ENCODE data around the gene NMT2.

The NMT2 gene

DNA sequence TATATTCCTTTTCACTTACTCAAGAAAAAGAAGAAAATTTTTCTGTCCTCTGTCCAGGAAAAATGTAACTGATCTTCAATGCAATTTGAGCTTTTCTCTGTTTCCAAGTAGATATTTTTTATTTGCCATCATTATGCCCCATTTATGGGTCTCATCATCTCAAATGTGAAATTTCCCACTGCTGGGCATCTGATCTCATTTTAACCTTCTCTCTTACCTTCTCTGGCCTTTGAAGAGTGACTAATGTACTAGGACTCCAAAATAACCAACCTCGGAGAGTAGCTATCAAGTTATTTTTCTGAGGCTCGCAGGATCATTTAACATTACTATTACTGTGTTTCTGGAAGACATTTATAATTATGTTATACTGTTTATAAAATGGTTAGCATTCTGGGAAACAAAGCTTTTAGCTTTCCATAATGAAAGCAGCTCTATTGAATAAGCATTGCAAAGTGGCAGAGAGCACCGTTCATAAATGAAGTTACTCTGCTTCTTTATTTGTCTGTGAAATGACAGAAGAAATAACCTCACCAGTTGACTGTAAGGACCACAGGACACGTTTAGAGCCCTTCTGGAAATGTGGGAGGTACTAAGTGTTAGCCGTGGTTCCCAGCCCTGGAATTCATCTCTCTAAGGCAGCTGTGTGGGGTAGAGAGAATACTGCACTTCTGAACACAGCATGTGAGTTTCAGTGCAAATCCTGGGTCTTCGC is 33.3 kb upstream of the NMT2 start:
- 69 to 90% methylated on average over 3 of the region's 6 CpGs for WGBS, 2 experiments (ENCODE audit: insufficient coverage in 2 of 2)
- H3K27ac ChIP-seq (ENCODE audit: low read depth, low read length, severe bottlenecking): peak overlapping the region; percentile 80
- H3K4me3 ChIP-seq (ENCODE audit: extremely low read depth, insufficient read depth, low read length, poor library complexity, severe bottlenecking): no peak overlapping the region
- H3K36me3 ChIP-seq (ENCODE audit: control insufficient read depth, insufficient read depth, low read length): peaks cover 20% of the 10 kb centered on the region
- no peaks in the 10 kb centered on the region for H3K9me3 ChIP-seq (ENCODE audit: control insufficient read depth, low read length)
- H3K4me1 ChIP-seq (ENCODE audit: control insufficient read depth, insufficient read depth, low read length, poor library complexity, severe bottlenecking): peaks cover 37% of the 10 kb centered on the region

DNA sequence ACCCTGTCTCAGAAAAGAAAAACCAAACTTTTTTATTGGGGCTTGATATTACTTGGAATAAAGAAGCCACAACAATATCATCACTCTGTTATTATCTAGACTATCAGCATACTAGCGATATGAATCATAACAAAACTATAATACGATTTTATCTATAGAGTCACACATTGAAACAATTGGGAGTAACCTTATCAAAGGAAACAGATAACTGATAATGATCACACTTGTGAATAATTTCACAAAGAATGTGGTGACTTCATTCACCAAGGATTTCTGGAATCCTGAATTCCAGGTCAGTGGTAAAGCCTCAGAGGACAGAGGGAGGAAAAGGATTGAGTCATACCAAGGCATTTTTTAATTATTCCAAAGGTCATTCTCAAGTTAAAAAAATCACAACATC is 32.1 kb upstream of the NMT2 start:
- H3K36me3 ChIP-seq (ENCODE audit: control insufficient read depth, insufficient read depth, low read length): peaks cover 9% of the 10 kb centered on the region
- no CpG with 5 or more reads among the region's 2 CpGs for WGBS, 2 experiments (ENCODE audit: insufficient coverage in 2 of 2)
- no peaks in the 10 kb centered on the region for H3K9me3 ChIP-seq (ENCODE audit: control insufficient read depth, low read length)
- peaks cover 37% of the 10 kb centered on the region for H3K4me1 ChIP-seq (ENCODE audit: control insufficient read depth, insufficient read depth, low read length, poor library complexity, severe bottlenecking)
- no peak overlapping the region for H3K4me3 ChIP-seq (ENCODE audit: extremely low read depth, insufficient read depth, low read length, poor library complexity, severe bottlenecking)
- H3K27ac ChIP-seq (ENCODE audit: low read depth, low read length, severe bottlenecking): peak overlapping the region; percentile 88

DNA sequence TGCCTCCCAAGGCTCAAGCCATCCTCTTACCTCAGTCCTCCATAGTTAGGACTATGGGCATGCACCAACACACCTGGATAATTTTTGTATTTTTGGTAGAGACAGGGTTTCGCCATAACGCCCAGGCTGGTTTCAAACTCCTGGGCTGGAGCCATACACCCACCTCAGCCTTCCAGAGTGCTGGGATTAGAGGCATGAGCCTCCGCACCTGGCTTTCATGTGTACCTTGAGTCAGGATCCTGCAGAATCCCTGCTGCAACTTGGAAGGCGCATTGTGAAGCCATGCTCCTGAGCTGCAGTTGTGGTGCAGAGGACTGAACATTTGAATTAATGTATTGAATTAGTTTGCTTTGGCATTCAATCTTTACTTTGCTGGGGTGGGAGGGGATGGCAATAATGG is 29.4 kb upstream of the NMT2 start:
- Histone ChIP-seq H3K36me3 (ENCODE audit: control insufficient read depth, insufficient read depth, low read length) (no peaks in the 10 kb centered on the region), H3K4me1 (ENCODE audit: control insufficient read depth, insufficient read depth, low read length, poor library complexity, severe bottlenecking) (peaks cover 33% of the 10 kb centered on the region), H3K4me3 (ENCODE audit: extremely low read depth, insufficient read depth, low read length, poor library complexity, severe bottlenecking) (no peak overlapping the region), H3K27ac (ENCODE audit: low read depth, low read length, severe bottlenecking) (no peak overlapping the region), H3K9me3 (ENCODE audit: control insufficient read depth, low read length) (no peaks in the 10 kb centered on the region)
- 92 to 97% methylated on average over 3 of the region's 4 CpGs for WGBS, 2 experiments (ENCODE audit: insufficient coverage in 2 of 2)

DNA sequence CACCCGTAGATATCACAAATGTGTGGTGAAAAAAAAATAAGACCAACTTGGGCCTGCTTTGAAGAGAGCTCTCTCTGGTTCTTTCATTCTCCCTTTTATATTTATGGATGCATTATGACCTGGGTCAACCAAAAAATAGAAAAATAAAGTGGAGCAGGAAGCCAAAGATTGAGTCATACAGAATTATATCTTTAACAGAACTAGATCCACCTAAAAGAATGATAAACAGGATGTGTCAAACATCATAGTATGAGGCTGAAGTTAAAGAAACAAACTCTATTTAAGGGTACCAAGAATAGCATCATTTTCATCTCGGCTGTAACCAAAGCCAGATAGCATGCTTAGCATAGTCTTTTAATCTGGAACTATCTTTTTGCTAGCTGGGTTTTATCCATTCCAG is 28.8 kb upstream of the NMT2 start:
- Histone ChIP-seq H3K36me3 (ENCODE audit: control insufficient read depth, insufficient read depth, low read length) (no peaks in the 10 kb centered on the region), H3K9me3 (ENCODE audit: control insufficient read depth, low read length) (no peaks in the 10 kb centered on the region), H3K4me3 (ENCODE audit: extremely low read depth, insufficient read depth, low read length, poor library complexity, severe bottlenecking) (no peak overlapping the region), H3K27ac (ENCODE audit: low read depth, low read length, severe bottlenecking) (no peak overlapping the region), H3K4me1 (ENCODE audit: control insufficient read depth, insufficient read depth, low read length, poor library complexity, severe bottlenecking) (peaks cover 32% of the 10 kb centered on the region)
- 100% methylated on average over 1 of the region's 2 CpGs; no CpG with 5 or more reads in 1 of the 2 experiments for WGBS, 2 experiments (ENCODE audit: insufficient coverage in 2 of 2)

DNA sequence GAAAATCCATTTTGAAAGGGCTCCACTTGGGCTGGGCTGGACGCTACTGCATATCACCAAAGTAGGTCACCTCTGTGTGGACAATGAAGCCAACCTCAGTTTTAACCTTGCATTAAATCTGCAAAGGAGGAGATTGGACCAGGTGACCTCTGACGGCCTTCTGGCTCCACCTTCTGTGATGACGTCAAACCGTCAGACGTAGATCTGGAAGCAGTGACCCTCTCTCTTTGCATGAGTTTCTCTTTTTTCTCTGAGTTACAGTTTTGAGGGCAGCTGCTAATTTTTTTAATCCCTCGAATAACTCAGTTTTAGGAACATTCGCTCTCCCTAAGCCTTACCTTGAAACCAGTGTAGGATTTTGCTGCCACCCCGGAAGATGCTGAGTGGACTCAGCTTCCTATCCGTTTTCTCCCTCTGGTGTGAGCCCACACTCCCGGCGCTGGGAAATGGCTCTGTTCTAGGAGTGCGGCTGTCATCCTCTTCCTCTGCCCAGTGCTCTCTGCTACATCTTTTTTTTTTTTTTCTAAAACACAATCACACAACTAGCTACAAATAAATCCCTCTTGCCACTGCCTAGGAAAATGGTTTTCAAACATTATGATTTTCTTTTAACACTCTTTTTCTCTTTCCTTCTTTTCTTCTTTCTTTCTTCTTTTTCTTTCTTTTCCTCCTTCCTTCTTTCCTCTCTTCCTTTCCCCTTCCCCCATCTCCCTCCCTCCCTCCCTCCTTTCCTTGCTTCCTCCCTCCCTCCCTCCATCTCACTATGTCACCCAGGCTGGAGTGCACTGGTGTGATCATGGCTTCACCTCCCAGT is 27.7 kb upstream of the NMT2 start:
- WGBS, 2 experiments (ENCODE audit: insufficient coverage in 2 of 2): 82 to 98% methylated on average over 12 of the region's 12 CpGs
- Histone ChIP-seq H3K36me3 (ENCODE audit: control insufficient read depth, insufficient read depth, low read length) (no peaks in the 10 kb centered on the region), H3K4me3 (ENCODE audit: extremely low read depth, insufficient read depth, low read length, poor library complexity, severe bottlenecking) (no peak overlapping the region), H3K4me1 (ENCODE audit: control insufficient read depth, insufficient read depth, low read length, poor library complexity, severe bottlenecking) (peaks cover 23% of the 10 kb centered on the region), H3K9me3 (ENCODE audit: control insufficient read depth, low read length) (no peaks in the 10 kb centered on the region), H3K27ac (ENCODE audit: low read depth, low read length, severe bottlenecking) (no peak overlapping the region)

DNA sequence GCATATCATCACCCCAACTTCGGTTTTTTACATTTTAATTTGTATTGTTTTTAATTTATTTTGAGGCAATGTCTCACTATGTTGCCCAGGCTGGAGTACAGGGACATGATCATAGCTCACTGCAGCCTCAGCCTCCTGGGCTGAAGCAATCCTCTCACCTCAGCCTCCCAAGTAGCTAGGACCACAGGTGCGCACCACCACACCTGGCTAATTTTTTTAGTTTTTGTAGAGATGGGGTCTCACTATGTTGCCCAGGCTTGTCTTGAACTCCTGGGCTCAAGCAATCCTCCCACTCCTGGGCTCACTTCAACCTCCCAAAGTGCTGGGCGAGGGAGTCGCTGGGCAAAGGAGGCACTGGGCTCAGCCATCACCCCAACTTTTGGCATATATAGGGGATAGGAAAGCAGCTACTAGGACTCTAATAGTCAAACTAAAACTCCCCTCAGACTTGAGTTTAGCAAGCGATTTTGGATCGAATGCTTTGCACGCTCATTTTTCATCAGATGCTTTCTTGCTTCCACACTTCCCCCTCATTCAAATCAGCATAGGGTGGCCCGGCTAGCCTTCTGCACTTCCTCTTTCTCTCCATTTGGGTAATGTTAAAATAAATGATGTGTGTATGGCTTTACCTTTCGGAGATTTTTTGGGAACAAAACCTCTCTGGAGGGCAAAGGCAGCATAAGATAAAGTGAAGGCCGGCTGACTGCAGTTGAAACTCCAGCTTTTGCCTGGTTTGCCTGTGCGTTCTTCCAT is 20.8 kb upstream of the NMT2 start:
- Histone ChIP-seq H3K4me1 (ENCODE audit: control insufficient read depth, insufficient read depth, low read length, poor library complexity, severe bottlenecking) (no peaks in the 10 kb centered on the region), H3K9me3 (ENCODE audit: control insufficient read depth, low read length) (no peaks in the 10 kb centered on the region), H3K27ac (ENCODE audit: low read depth, low read length, severe bottlenecking) (no peak overlapping the region), H3K36me3 (ENCODE audit: control insufficient read depth, insufficient read depth, low read length) (no peaks in the 10 kb centered on the region), H3K4me3 (ENCODE audit: extremely low read depth, insufficient read depth, low read length, poor library complexity, severe bottlenecking) (no peak overlapping the region)
- WGBS, 2 experiments (ENCODE audit: insufficient coverage in 2 of 2): 88 to 93% methylated on average over 4 to 6 of the region's 11 CpGs

DNA sequence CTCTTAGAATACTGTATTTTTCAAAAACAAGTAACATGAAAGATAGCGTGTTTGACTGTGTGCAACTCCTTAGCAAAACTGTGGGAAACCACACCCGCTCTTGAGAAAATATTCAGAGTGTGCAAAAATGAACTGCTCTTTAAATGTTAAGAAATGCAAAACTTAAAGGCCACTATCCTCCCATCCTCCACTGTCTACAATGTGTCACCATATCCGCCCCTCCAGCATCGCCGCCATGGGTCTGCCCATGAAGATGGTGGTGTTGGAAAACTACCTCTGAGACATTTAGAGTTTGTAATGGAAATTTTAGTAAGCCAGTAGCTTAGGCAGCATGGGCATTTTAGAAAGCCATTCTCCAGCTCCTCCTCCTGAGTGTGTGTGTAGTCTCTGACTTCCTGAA is 20.1 kb upstream of the NMT2 start:
- no peaks in the 10 kb centered on the region for H3K36me3 ChIP-seq (ENCODE audit: control insufficient read depth, insufficient read depth, low read length)
- H3K9me3 ChIP-seq (ENCODE audit: control insufficient read depth, low read length): no peaks in the 10 kb centered on the region
- H3K4me3 ChIP-seq (ENCODE audit: extremely low read depth, insufficient read depth, low read length, poor library complexity, severe bottlenecking): no peak overlapping the region
- no peak overlapping the region for H3K27ac ChIP-seq (ENCODE audit: low read depth, low read length, severe bottlenecking)
- 100% methylated on average over 1 of the region's 5 CpGs for WGBS, 2 experiments (ENCODE audit: insufficient coverage in 2 of 2)
- no peaks in the 10 kb centered on the region for H3K4me1 ChIP-seq (ENCODE audit: control insufficient read depth, insufficient read depth, low read length, poor library complexity, severe bottlenecking)

DNA sequence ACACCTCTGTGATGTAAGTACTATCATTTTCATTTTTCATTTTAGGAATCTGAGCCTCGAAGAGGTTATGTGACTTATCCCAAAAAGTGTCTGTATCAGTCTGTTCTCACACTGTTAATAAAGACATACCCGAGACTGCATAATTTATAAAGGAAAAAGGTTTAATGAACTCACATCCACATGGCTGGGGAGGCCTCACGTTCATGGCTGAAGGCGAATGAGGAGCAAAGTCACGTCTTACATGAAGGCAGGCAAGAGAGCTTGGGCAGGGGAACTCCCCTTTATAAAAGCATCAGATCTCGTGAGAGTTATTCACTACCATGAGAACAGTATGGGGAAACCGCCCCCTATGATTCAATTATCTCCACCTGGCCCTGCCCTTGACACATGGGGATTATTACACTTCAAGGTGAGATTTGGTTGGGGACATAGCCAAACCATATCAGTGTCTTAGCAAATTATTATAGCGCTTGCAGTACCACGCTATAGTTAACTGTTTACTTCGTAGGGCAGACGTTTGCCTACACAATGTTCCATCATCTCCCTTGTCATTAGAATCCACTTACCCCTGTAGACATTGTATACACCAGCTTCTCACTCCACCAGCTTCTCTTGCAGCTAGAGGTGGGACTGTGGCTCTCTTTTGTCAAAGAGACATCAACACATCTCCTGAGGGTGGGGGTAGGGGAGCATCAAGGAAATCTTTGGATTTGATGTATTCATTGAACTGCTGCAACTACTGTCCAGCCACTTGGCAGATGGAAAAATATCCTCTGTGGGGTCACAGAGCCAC is 15.4 kb upstream of the NMT2 start:
- WGBS, 2 experiments (ENCODE audit: insufficient coverage in 2 of 2): 88 to 94% methylated on average over 7 to 9 of the region's 11 CpGs
- Histone ChIP-seq H3K4me3 (ENCODE audit: extremely low read depth, insufficient read depth, low read length, poor library complexity, severe bottlenecking) (no peak overlapping the region), H3K4me1 (ENCODE audit: control insufficient read depth, insufficient read depth, low read length, poor library complexity, severe bottlenecking) (no peaks in the 10 kb centered on the region)

DNA sequence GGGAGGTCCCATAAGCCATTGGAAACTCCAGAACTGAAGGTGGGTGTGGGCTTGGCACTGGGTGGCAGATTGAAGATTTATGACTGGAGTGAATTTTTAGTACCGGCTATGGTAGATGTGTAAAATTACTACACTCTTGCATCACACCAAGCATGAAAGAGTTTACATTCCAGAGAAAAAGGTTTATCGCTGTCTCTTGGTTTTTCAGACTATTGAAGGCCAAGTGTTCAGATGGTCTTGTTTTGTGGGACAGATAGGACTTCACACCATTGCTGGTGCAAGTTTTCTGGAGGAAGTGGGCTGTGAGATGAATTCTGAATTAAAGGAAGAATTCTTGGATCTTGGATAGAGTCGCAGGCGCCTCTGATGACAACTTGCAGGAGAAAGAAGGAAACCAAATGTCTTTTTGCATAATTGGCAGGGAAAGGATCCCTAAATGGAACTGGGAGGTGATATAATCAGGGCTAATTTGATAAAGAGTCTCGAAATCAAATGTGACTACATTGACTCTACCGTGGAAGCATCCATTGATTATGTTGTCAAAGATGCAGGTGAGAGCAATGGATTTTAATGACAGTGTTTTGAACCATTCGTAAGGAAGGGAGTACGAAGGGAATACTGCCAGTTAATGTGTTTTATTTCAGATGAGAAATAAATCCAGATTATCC is 14.2 kb upstream of the NMT2 start:
- Histone ChIP-seq H3K27ac (ENCODE audit: low read depth, low read length, severe bottlenecking) (no peak overlapping the region), H3K36me3 (ENCODE audit: control insufficient read depth, insufficient read depth, low read length) (no peaks in the 10 kb centered on the region), H3K4me3 (ENCODE audit: extremely low read depth, insufficient read depth, low read length, poor library complexity, severe bottlenecking) (no peak overlapping the region), H3K4me1 (ENCODE audit: control insufficient read depth, insufficient read depth, low read length, poor library complexity, severe bottlenecking) (no peaks in the 10 kb centered on the region), H3K9me3 (ENCODE audit: control insufficient read depth, low read length) (no peaks in the 10 kb centered on the region)
- 92 to 98% methylated on average over 6 to 7 of the region's 8 CpGs for WGBS, 2 experiments (ENCODE audit: insufficient coverage in 2 of 2)

More for the DNA sequence above, 15.4 kb upstream of the NMT2 start:
- no peaks in the 10 kb centered on the region for H3K36me3 ChIP-seq (ENCODE audit: control insufficient read depth, insufficient read depth, low read length)
- H3K27ac ChIP-seq (ENCODE audit: low read depth, low read length, severe bottlenecking): no peak overlapping the region
- H3K9me3 ChIP-seq (ENCODE audit: control insufficient read depth, low read length): no peaks in the 10 kb centered on the region
